Left kidney (tissue), 2 donors: ENCODE results near the gene QPRT. TPM values are rescaled to one million over a fixed set of nuclear protein-coding genes. Genes with fewer than 3 reads are reported as not detected.
"Not testable (repeated sequence)": the region's sequence is repeated elsewhere in the genome, so short reads cannot be mapped to it uniquely, and the experiment has no call there.

ENCODE experiments used
- DNase-seq: peaks from one replicate; pipeline ENCODE4 v3.0.0-alpha.2; 2013
- polyA plus RNA-seq: library from polyadenylated mRNA; unstranded; fragments of 120-200 nt; gene quantifications from one replicate; pipeline ENCODE4 v1.2.1, GENCODE V29; 2013; ENCODE audit not compliant: insufficient read length

Gene QPRT
- polyA plus RNA-seq, 1 donor, result 148 TPM

- no peak for DNase-seq
These were observed 36.0 kb downstream of the QPRT start for GRCh38 chr16:29714972-29715371.

DNA sequence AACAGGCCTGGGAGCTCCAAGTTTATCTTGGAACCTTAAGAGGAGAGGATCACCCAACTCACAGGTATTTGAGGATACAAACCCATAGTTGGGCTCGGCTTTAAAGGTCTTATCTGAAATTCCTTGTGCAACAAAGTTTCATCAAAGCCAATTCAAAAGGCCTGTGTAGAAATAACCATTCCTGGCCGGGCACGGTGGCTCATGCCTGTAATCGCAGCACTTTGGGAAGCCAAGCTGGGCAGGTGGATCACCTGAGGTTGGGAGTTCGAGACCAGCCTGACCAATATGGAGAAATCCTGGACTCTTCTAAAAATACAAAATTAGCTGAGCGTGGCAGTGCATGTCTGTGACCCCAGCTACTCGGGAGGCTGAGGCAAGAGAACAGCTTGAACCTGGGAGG, 38.1 kb downstream of the QPRT start:
- no peak for DNase-seq

- DNase-seq, result no peak
These were observed 40.1 kb downstream of the QPRT start for GRCh38 chr16:29719063-29719462.

DNA sequence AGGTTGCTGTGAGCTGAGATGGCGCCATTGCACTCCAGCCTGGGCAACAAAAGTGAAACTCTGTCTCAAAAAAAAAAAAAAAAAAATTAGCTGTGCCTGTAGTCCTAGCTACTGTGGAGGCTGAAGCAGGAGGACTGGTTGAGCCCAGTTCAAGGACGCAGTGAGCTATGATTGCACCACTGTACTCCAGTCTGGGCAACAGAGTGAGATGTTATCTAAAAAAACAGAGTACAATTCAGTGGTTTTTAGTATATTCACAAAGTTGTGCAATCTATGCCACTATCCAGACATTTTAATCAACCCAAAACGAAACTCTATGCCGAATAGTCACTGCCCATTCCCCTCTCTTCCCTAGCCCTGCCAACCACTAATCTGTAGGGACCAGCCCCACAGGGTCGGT, 41.7 kb downstream of the QPRT start:
- no peak for DNase-seq

DNA sequence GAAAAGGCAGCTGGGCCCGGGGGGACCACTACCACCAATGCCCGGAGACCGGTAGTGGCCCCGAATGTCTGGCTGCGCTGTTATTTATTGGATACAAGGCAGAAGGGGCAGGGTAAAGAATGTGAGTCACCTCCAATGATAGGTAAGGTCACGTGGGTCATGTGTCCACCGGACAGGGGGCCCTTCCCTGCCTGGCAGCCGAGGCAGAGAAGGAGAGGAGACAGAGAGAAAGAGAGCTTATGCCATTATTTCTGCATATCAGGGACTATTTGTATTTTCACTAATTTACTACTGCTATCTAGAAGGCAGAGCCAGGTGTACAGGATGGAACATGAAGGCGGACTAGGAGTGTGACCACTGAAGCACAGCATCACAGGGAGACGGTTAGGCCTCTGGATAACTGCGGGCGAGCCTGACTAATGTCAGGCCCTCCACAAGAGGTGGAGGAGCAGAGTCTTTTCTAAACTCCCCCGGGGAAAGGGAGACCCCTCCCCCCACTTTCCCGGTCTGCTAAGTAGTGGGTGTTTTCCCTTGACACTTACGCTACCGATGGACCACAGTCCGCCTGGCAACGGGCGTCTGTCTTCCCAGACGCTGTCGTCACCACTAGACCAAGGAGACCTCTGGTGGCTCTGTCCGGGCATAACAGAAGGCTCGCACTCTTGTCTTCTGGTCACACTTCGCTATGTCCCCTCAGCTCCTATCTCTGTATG, 42.3 kb downstream of the QPRT start:
- peak; percentile 69 for DNase-seq

GRCh38 chr16:29726845-29727377, 47.9 kb downstream of the QPRT start:
- DNase-seq, result no peak

DNA sequence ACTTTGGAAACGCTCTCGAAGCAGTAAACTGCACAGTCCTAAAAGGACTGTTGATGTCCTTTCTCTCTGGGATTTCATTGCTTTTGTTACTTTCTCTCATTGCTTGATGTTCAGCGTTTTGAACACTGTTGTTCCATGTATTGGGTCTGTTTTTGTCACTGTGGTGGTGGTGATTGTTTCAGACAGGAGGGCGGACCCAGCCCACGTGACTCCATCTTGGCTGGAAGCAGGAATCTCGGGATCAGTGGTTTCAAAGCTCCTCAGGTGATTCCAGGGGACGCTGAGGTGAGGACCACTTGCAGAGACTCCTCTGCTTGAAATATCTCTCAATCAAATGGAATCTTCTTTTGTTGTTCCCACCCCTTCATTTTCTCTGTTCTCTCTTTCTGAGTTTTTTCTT, 48.5 kb downstream of the QPRT start:
- no peak for DNase-seq

DNA sequence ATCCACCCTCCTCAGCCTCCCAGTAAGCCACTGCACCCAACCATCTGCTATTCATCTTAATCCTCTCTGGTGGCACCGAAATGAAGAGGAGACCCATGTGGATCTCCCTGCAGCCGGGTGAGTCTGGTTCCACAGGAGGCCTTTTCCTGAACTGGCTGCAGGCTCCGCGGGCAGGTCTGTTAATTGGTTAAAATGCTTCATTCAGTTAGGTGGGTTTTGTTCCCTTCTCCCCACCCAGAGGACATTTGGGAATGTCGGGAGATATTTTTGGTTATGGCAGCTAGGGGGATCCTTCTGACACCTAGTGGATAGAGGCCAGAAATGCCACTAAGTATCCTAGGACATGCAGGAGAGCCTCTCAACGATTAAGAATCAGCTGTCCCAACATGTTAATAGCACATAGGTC, 50.1 kb downstream of the QPRT start:
- DNase-seq, result no peak

DNA sequence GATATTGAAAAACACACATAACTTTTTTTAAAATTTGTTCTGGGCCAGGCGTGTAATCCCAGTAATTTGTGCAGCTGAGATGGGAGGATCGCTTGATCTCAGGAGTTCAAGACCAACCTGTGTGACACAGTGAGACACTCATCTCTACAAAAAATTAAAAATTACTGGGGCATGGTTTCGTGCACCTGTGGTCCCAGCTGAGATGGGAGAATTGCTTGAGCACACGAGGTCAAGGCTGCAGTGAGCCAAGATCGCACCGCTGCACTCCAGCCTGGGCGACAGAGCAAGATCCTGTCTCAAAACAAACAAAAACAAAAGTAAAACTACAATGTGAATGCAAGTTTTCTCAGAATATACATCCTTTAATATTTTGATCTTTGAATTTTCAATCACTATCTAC, 51.7 kb downstream of the QPRT start:
- DNase-seq, result no peak

DNA sequence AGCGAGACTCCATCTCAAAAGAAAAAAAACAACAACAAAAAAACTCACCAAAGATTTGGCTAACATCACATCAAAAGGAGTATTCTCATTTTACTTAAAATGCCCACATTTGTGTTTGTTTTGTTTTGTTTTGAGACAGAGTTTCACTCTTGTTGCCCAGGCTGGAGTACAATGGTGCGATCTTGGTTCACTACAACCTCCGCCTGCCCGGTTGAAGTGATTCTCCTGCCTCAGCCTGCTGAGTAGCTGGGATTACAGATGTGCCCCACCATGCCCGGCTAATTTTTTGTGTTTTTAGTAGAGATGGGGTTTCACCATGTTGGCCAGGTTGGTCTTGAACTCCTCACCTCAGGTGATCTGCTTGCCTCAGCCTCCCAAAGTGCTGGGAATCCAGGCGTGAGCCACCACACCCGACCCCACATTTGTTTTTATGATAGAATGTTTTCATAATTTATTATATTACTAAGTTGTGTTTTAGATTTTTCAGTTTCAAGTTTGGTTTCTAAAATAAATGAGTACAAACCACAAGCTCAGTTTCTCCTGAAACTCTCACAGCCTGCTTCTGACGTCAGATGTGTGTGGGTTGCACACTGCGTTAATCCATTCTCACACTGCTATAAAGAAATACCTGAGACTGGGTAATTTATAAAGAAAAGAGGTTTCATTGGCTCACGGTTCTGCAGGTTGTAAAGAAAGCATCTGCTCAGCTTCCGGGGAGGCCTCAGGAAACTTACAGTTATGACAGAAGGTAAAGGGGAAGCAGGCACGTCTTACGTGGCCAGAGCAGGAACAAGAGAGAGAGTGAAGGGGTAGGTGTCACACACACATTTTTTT, 53.0 kb downstream of the QPRT start:
- not testable (repeated sequence) for DNase-seq

DNA sequence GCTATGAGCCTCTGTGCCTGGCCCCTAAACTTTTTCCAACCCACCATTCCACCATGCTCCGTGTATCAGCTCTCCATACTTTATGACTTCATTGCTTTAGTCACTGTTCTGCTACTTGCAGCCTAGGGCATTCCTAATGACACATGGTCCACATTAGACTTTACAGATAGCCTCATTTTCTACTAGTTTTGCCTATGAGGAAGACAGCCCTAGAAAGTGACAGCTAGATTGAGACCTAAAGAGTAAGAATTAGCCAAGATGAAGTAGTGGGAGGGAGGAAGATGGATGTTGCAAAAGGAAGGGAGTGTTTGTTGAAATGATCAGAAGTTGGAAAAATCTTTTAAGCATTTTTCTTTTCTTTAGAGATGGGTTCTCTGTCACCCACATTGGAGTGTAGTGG, 55.8 kb downstream of the QPRT start:
- DNase-seq, result no peak

DNA sequence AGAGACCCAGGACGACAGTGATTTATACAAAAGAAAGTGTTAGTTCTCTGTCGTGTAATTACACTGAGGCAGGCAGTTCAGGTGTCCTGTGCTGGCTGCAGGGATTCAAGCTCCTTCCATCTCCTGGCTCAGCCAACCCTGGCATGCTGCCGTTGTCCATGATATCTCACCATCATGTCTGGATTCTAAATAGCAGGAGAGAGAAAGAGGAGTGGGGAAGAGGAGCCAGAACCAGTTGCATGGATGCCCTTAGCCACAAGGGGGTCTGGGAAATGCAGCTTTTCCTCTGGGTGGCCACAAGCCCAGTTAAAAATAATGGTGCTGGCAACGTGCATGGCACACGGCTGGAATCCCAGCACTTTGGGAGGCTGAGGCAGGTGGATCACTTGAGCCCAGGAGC, 57.1 kb downstream of the QPRT start:
- no peak for DNase-seq

DNA sequence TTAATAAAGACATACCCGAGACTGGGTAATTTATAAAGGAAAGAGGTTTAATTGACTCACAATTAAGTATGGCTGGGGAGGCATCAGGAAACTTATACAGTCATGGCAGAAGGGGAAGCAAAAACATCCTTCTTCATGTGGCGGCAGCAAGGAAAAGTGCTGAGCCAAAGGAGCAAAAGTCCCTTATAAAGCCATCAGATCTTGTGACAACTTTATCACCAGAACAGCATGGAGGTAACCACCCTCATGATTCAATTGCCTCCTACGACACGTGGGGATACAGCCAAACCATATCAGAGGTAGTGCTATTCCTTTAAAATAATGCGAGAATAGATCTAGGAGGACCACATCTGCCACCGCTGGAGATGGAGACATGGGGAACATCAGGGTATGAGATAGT, 57.8 kb downstream of the QPRT start:
- DNase-seq, result no peak

- no peak for DNase-seq
These were observed 58.7 kb downstream of the QPRT start for GRCh38 chr16:29737713-29738112.

GRCh38 chr16:29738514-29738913, 59.5 kb downstream of the QPRT start:
- DNase-seq, result no peak

- not testable (repeated sequence) for DNase-seq
These were observed 61.1 kb downstream of the QPRT start for GRCh38 chr16:29739927-29740629.

DNA sequence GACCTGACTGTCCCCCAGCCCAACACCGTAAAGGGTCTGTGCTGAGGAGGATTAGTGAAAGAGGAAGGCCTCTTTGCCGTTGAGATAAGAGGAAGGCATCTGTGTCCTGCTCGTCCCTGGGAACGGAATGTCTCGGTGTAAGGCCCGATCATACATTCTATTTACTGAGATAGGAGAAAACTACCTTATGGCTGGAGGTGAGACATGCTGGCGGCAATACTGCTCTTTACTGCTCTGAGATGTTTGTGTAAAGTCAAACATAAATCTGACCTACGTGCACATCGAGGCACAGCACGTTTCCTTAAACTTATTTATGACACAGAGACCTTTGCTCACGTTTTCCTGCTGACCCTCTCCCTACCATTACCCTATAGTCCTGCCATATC, 61.6 kb downstream of the QPRT start:
- DNase-seq, result not testable (repeated sequence)

DNA sequence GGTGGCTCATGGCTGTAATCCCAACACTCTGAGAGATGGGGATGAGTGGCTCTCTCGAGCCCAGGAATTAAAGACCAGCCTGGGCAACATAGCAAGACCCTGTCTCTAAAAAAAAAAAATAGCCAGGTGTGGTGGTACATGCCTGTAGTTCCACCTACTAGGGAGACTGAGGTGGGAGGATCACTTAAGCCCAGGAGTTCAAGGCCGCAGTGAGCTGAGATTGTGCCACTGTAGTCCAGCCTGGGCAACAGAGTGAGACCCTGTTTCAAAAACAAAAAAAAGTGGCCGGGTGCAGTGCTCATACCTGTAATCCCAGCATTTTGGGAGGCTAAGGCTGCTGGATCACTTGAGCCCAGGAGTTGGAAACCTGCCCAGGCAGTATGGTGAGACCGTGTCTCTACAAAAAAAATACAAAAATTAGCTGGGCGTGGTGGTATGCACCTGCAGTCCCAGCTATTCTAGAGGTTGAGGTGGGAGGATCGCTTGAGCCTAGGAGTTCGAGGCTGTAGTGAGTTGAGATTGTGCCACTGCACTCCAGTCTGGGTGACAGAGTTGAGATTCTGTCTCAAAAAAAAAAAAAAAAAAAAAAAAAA, 63.8 kb downstream of the QPRT start:
- no peak for DNase-seq

DNA sequence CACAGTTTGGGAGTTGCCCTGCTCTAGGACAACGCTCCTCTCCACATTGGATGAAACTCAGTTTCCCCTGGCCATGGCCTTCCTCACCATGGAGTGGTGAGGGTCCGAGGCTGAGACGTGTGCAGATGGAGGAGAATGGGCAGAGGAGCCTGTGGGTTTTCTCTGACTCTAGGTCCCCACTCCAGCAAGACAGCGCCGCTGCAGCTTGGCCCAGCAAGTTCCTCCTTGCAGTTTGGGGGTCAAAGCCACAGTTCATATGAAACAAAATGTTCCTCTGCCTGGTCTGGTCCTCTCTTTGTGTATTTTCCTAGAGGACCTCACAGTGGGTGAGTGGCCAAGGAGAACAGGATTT, 64.5 kb downstream of the QPRT start:
- DNase-seq, result no peak

DNA sequence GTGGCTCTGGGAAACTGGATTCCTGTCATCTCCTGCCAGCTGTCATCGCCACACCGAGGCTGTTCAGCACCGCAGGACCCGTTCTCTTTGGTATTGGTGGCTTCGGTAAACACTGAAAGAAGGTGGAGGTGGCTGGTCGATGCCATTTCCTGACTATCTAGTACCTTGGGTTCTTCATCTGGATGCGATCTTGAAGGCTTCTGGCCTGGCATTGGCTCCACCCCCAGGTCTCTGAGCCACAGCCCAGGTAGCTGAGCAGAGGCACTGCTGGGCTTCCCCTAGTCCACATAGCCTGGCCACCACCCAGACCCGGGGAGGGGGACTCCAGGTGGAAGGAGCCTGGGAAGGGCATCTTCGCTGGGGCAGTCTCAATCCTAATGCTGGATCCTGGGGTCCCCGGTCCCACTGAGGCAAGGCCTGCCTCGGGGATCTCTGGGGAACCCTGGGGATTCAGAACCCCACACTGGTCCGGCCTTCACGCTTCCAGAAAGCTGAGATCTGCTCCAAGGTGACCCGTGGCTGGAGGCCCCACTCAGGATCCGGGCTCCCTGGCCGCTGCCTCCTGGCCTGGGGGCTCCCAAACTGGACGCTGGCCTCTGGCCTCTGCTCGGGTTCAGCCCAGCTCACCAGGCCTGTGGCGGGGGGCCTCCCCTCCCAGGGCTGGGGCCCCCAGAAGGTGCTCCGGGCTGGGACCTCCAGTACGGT, 65.0 kb downstream of the QPRT start:
- no peak for DNase-seq

- DNase-seq, result no peak
These were observed 65.6 kb downstream of the QPRT start for GRCh38 chr16:29744541-29745101.
